ENCODE results near the gene IL10RB. TPM values are rescaled to one million over a fixed set of nuclear protein-coding genes. Genes with fewer than 3 reads are reported as not detected.
A peak's percentile ranks its signal among the peaks of the same experiment; 100 is the strongest.

The IL10RB gene
- total and polyA plus RNA-seq, 2 of the 8 experiments (the other 6 are each of a cell fraction or from before 2014, with no cell fraction given) = 2.7 to 3.2 TPM

DNA sequence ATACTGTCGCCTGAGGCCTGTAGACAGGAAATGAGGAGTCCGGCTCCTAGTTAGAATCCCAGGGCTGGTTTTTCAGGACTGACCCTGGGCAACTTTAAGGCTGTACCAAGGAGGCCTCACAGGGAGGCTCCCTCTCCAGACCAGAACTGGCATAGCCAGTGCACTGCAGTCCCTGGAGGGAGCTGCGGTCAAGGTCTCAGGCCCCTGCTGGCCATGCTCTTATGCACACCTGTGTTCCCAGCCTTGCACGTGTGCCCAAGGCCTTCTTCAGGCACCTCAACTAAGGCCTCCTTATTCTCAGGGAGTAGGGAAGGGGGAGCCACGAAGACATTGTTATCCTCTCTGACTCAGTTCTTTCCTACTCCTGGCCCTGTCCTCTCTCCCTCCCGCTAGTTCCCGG lies 36.6 kb downstream of the IL10RB start:
- no peak overlapping the region for H3K27ac ChIP-seq (ENCODE audit: low read depth, low read length)
- H2BK5ac ChIP-seq (ENCODE audit: low read depth, low read length) = no peak overlapping the region
- 82% methylated on average over 6 of the region's 7 CpGs; no CpG with 5 or more reads in 1 of the 2 experiments for WGBS, 2 experiments (ENCODE audit: extremely low coverage in 1 of 2, insufficient coverage in 1 of 2, insufficient read length in 1 of 2, insufficient replicate concordance in 2 of 2, low coverage in 1 of 2, low lambda C conversion rate in 2 of 2, missing lambda C conversion rate in 1 of 2)
- no peak overlapping the region for H4K5ac ChIP-seq (ENCODE audit: insufficient read length, low read depth, low read length)
- H3K18ac ChIP-seq (ENCODE audit: extremely low read depth, low read length) = no peak overlapping the region
- no peak overlapping the region for H3K4me3 ChIP-seq (ENCODE audit: extremely low read depth in 1 of 4, insufficient read depth in 2 of 4, low read depth in 3 of 4, low read length in 4 of 4)
- no peaks in the 10 kb centered on the region for H3K23me2 ChIP-seq (ENCODE audit: low read depth, low read length)
- H3K79me2 ChIP-seq (ENCODE audit: control insufficient read depth in 1 of 2, insufficient read depth in 2 of 2, low read length in 2 of 2) = no peaks in the 10 kb centered on the region
- DNase-seq (ENCODE audit: low read depth in 1 of 2, low spot score in 2 of 2) = peak in 1 of 2 experiments; percentile 44
- no peak overlapping the region for H3K9ac ChIP-seq (replicated peaks in 1 of 4; ENCODE audit: extremely low read depth in 1 of 4, low read depth in 3 of 4, low read length in 3 of 4)
- no peak overlapping the region for H2BK20ac ChIP-seq (ENCODE audit: low read length)
- no peak overlapping the region for H2BK15ac ChIP-seq (ENCODE audit: low read length)
- no peaks in the 10 kb centered on the region for H3K36me3 ChIP-seq (ENCODE audit: control insufficient read depth in 2 of 4, insufficient read depth in 4 of 4, low read length in 3 of 4)
- no peak overlapping the region for H2BK12ac ChIP-seq (ENCODE audit: low read depth, low read length)
- H3K4ac ChIP-seq (replicated peaks; ENCODE audit: insufficient read length, low read depth, low read length) = no peak overlapping the region
- no peak for TF ChIP-seq SAP30 (IDR thresholded peaks at IDR 0.05; ENCODE audit: insufficient read depth, insufficient replicate concordance, low read length)
- peak; percentile 60 to 81 (median 60) for TF ChIP-seq CTCF (IDR thresholded peaks at IDR 0.05; ENCODE audit: control extremely low read depth in 1 of 3, insufficient read depth in 1 of 3, low read depth in 1 of 3, low read length in 3 of 3)
- no peak for TF ChIP-seq GABPA (IDR thresholded peaks at IDR 0.05; ENCODE audit: borderline replicate concordance, insufficient read depth, low read length)
- peak; percentile 34; the same call in 1 of the 2 replicates for TF ChIP-seq TCF12 (IDR thresholded peaks at IDR 0.05; ENCODE audit: low read depth, low read length)
- TF ChIP-seq RAD21 (IDR thresholded peaks at IDR 0.05 in 1 of 2, conservative IDR thresholded peaks at IDR 0.05 in 1 of 2; ENCODE audit: low read depth in 2 of 2, low read length in 2 of 2) = peak; percentile 12 to 47; a peak in 3 of 4 replicates
- no peak overlapping the region for H2AFZ ChIP-seq (ENCODE audit: low read length)
- FAIRE-seq = no peak
- CTCF ChIA-PET (ENCODE audit: partially characterized antibody) = interaction anchor here (0.6 to 3.1 kb wide), 7 partner anchors 9 to 158 kb away, joined by 3 to 13 read pairs (median 3); no protein-coding TSS in a partner anchor
- H2BK120ac ChIP-seq (replicated peaks; ENCODE audit: low read depth, low read length) = no peak overlapping the region
- H3K23ac ChIP-seq (ENCODE audit: insufficient read length) = no peak overlapping the region
- H2AK5ac ChIP-seq (ENCODE audit: low read depth, low read length) = no peak overlapping the region
- H4K20me1 ChIP-seq (replicated peaks in 1 of 2; ENCODE audit: control insufficient read depth in 1 of 2, insufficient read depth in 2 of 2, low read length in 2 of 2) = no peaks in the 10 kb centered on the region
- H3K79me1 ChIP-seq (ENCODE audit: low read depth, low read length) = no peaks in the 10 kb centered on the region
- no peak overlapping the region for H4K8ac ChIP-seq (ENCODE audit: extremely low read depth, insufficient read depth, low read length)
- POLR2A ChIA-PET (ENCODE audit: partially characterized antibody) = interaction anchor here (0.6 kb wide), 1 partner anchor 35 kb away, joined by 3 read pairs; no protein-coding TSS in a partner anchor
- no peak overlapping the region for H4K91ac ChIP-seq (replicated peaks; ENCODE audit: insufficient read length, low read length)
- H3K14ac ChIP-seq (ENCODE audit: insufficient read length) = no peak overlapping the region
- no peaks in the 10 kb centered on the region for H3K9me3 ChIP-seq (ENCODE audit: insufficient read depth in 2 of 2, low read depth in 1 of 2, low read length in 1 of 2)
- H3K4me1 ChIP-seq (replicated peaks in 1 of 4; ENCODE audit: control insufficient read depth in 3 of 4, insufficient read depth in 4 of 4, low read length in 3 of 4) = no peaks in the 10 kb centered on the region
- H3K56ac ChIP-seq (replicated peaks; ENCODE audit: insufficient read length, low read depth, low read length) = no peak overlapping the region
- H3K27me3 ChIP-seq (replicated peaks in 1 of 4; ENCODE audit: control insufficient read depth in 3 of 4, extremely low read depth in 1 of 4, insufficient read depth in 3 of 4, low read length in 3 of 4) = no peaks in the 10 kb centered on the region
- H3K4me2 ChIP-seq (ENCODE audit: insufficient read depth in 1 of 2, low read depth in 2 of 2, low read length in 2 of 2) = no peak overlapping the region

All from H1 (cell line).